Tibial nerve (tissue), 4 donors: ENCODE data around the gene SF3B4.

Experiments
- EP300 ChIP-seq, 2 donors: sonication (generic); formaldehyde crosslinking; IDR thresholded peaks; one replicate each; pipeline ENCODE4 v1.6.1; 2017; ENCODE audit warnings: antibody characterized with exemption in 2 of 2, mild to moderate bottlenecking in 1 of 2
- POLR2A ChIP-seq, 2 donors: fragments of 450-650 bp; IDR thresholded peaks; one replicate each; pipeline ENCODE4 v1.6.1; 2017; ENCODE audit warnings: antibody characterized with exemption in 2 of 2, mild to moderate bottlenecking in 2 of 2, moderate library complexity in 2 of 2
- TF ChIP-seq, protein P1 (sequence below), 5 experiments: fragments of 200-600 bp in 3 of 5; fragments of 450-650 bp in 2 of 5; sonication (generic) in 3 of 5; IDR thresholded peaks; one replicate each; pipeline ENCODE4 v1.5.1; 2016 to 2019; ENCODE audit warnings: antibody characterized with exemption in 5 of 5, mild to moderate bottlenecking in 3 of 5, moderate library complexity in 2 of 5

DNA sequence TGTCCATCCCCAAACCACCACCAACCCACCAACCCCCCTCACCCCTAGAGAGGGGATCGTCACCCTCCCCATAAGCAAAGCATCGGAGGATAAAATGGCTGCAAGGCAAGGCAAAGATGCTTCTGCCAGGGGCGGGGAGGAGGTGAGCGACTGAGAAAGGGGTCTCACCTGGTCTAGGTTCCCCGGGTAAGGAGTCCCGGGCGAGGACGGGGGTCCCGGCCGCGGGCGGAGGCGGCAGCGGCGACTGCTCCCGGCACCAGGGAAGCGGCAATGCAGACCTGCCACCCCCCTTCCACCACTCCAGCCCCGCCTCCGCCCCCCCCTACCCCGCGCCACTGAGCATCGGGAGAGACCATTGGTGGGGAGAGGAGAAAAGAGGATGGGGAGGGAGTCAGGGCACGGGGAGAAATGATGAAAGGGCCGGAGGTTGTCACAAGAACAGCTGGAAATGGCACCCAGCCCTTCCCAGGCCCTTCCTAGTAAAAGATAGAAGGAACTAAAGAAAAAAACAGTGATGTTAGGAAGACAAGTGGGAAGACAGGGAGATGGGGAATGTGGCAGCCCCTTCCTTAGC, 9.9 kb downstream of the SF3B4 start, which contains the start of gene SV2A:
- no peak for TF ChIP-seq POLR2A (IDR thresholded peaks at IDR 0.05)
- TF ChIP-seq, protein P1, sequence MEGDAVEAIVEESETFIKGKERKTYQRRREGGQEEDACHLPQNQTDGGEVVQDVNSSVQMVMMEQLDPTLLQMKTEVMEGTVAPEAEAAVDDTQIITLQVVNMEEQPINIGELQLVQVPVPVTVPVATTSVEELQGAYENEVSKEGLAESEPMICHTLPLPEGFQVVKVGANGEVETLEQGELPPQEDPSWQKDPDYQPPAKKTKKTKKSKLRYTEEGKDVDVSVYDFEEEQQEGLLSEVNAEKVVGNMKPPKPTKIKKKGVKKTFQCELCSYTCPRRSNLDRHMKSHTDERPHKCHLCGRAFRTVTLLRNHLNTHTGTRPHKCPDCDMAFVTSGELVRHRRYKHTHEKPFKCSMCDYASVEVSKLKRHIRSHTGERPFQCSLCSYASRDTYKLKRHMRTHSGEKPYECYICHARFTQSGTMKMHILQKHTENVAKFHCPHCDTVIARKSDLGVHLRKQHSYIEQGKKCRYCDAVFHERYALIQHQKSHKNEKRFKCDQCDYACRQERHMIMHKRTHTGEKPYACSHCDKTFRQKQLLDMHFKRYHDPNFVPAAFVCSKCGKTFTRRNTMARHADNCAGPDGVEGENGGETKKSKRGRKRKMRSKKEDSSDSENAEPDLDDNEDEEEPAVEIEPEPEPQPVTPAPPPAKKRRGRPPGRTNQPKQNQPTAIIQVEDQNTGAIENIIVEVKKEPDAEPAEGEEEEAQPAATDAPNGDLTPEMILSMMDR (IDR thresholded peaks at IDR 0.05): no peak
- no peak for TF ChIP-seq EP300 (IDR thresholded peaks at IDR 0.05)
